PFSK-1 (cell line): ENCODE data around the gene LPXN.

Experiments used
- FOXP2 ChIP-seq: optimal IDR thresholded peaks from 2 replicates; pipeline ENCODE3; 2011; ENCODE audit warnings: borderline replicate concordance, control low read depth, inconsistent platforms; ENCODE audit not compliant: insufficient read depth; ENCODE audit errors: extremely low read length, extremely low read depth
- POLR2AphosphoS5 ChIP-seq: IDR thresholded peaks from 2 replicates; pipeline ENCODE4 v1.6.1; 2012; ENCODE audit warnings: low read depth, mild to moderate bottlenecking, control low read depth, low read length, moderate library complexity
- SIN3A ChIP-seq: IDR thresholded peaks from 2 replicates; pipeline ENCODE4 v1.6.1; 2012; ENCODE audit warnings: mild to moderate bottlenecking, low read length, moderate library complexity, borderline replicate concordance; ENCODE audit not compliant: insufficient read depth
- TAF1 ChIP-seq: IDR thresholded peaks from 2 replicates; pipeline ENCODE4 v1.6.1; 2012; ENCODE audit warnings: low read length, control low read depth, borderline replicate concordance; ENCODE audit not compliant: insufficient read depth
- TF ChIP-seq, protein P1 (sequence below), 2 experiments: IDR thresholded peaks; 2 replicates each; pipeline versions ENCODE4 v1.6.1 to v1.8.0; 2011 to 2012; ENCODE audit warnings: low read depth in 2 of 2, low read length in 2 of 2, control low read depth in 1 of 2, inconsistent platforms in 1 of 2, mild to moderate bottlenecking in 1 of 2, moderate library complexity in 1 of 2; ENCODE audit not compliant: insufficient read depth in 1 of 2

Gene LPXN

DNA sequence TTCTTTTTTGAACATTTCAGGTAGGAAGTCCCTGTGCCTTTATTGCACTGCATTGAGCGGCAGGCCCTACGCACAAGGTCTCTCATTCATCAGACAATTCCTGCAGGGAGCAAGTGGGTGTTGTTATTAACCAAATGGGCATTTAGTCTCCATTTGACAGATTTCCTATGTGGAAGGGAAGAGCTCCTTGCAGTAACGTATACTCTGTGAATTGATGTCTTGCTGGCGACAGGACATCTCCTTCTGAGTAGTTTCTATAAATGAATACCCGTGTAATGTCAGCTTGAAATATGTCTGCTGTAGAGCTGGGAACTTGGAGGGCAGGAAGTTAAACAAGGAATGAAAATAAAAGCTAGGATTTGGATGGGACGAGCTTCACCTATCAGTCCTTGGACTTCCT, 71.4 kb downstream of the LPXN start:
- TF ChIP-seq, protein P1, sequence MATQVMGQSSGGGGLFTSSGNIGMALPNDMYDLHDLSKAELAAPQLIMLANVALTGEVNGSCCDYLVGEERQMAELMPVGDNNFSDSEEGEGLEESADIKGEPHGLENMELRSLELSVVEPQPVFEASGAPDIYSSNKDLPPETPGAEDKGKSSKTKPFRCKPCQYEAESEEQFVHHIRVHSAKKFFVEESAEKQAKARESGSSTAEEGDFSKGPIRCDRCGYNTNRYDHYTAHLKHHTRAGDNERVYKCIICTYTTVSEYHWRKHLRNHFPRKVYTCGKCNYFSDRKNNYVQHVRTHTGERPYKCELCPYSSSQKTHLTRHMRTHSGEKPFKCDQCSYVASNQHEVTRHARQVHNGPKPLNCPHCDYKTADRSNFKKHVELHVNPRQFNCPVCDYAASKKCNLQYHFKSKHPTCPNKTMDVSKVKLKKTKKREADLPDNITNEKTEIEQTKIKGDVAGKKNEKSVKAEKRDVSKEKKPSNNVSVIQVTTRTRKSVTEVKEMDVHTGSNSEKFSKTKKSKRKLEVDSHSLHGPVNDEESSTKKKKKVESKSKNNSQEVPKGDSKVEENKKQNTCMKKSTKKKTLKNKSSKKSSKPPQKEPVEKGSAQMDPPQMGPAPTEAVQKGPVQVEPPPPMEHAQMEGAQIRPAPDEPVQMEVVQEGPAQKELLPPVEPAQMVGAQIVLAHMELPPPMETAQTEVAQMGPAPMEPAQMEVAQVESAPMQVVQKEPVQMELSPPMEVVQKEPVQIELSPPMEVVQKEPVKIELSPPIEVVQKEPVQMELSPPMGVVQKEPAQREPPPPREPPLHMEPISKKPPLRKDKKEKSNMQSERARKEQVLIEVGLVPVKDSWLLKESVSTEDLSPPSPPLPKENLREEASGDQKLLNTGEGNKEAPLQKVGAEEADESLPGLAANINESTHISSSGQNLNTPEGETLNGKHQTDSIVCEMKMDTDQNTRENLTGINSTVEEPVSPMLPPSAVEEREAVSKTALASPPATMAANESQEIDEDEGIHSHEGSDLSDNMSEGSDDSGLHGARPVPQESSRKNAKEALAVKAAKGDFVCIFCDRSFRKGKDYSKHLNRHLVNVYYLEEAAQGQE (IDR thresholded peaks at IDR 0.05; ENCODE audit: insufficient read depth in 1 of 2, low read depth in 2 of 2, low read length in 2 of 2): no peak
- TF ChIP-seq POLR2AphosphoS5 (no peak), FOXP2 (no peak), TAF1 (no peak)

DNA sequence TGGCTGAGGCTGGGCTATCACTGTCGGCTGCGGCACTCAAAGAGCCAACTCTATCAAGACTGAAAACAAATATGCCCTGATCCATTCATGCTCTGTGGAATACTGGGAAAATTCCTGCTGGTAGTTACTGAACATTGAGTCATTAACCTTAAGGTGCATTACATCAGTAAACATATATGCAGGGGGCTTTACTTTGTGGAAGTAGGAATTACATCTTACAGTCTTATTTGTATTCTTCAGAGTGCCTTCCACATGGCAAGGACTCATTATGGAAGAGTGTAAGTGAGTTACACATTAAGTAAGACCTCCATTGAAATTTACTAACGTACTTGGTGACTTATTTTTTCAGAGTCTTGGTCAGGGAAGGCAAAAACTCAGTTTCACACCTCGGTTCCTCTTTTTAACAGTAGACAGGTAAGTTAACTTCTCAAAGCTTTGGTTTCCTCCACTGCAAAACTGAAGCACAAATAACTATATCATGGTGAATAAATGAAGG, 72.2 kb downstream of the LPXN start:
- TF ChIP-seq TAF1: no peak
- no peak for TF ChIP-seq POLR2AphosphoS5
- TF ChIP-seq, protein P1 (IDR thresholded peaks at IDR 0.05; ENCODE audit: insufficient read depth in 1 of 2, low read depth in 2 of 2, low read length in 2 of 2): no peak
- no peak for TF ChIP-seq SIN3A
- no peak for TF ChIP-seq FOXP2

DNA sequence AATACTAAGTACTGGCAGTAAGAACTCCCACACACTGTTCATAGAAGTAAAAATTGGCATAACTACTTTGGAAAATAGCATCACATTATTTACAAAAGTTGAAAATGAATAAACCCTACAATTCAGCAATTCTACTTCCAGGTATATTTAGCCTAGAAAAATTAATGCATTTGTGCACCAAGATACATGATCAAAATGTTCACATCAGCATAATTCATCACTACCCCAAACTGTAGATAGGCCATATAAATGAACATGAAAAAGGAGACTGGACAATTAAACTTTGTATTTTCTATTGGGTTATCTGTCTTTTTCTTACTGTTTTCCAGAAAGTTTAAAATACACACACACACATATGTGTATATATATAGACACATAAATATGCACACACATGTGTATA, 73.7 kb downstream of the LPXN start:
- TF ChIP-seq, protein P1 (IDR thresholded peaks at IDR 0.05; ENCODE audit: insufficient read depth in 1 of 2, low read depth in 2 of 2, low read length in 2 of 2): no peak
- no peak for TF ChIP-seq POLR2AphosphoS5
- TF ChIP-seq TAF1: no peak
- TF ChIP-seq SIN3A: no peak
- no peak for TF ChIP-seq FOXP2

DNA sequence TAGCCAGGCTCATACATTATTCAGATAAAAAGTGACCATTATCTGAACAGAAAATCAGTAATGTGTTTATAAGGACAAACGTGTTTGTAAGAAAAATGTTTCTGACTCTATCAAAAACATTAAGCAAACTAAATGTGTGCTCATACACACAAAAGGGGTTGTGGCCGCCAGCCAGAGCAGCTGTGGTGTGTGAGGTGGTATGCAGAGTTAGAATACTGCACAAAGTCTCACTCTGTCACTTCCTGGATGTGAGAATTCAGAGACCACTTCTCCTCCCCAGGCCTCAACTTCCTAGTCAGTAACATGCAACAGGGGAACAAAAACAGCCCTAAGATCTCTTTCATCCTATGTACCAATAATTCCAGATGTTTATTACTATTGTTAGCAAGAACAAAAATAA, 77.2 kb downstream of the LPXN start:
- TF ChIP-seq POLR2AphosphoS5: no peak
- no peak for TF ChIP-seq FOXP2

DNA sequence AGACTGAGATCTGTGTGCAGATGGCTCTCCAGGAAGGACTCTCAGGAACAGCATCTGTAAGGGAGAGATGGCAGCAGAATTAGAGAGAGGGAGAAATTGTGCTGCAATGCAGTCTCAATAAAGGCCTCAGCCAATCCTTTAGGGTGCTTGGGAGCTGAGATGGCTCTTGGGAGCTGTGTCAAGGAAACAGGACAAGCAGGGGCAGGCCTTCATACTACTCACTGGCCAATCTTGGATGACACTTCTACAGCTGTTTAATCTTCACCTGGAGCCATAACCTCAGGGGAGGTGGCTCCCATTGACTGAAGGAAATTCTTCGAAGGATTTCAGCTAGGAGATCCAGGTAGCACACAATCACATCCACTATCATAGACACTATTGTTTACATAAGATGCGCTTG, 77.7 kb downstream of the LPXN start:
- TF ChIP-seq TAF1 (no peak), FOXP2 (no peak), SIN3A (no peak), POLR2AphosphoS5 (no peak)
- TF ChIP-seq, protein P1 (IDR thresholded peaks at IDR 0.05; ENCODE audit: insufficient read depth in 1 of 2, low read depth in 2 of 2, low read length in 2 of 2): no peak
